GM19468 (cell line): Measurements from ENCODE around the gene SOX13.
"Not testable (repeated sequence)": the region's sequence is repeated elsewhere in the genome, so short reads cannot be mapped to it uniquely, and the experiment has no call there.

Source experiments
- ATAC-seq: cut with Tn5 transposase; IDR thresholded peaks from one replicate; pipeline ENCODE4 v1.9.1; 2021; ENCODE audit warnings: mild to moderate bottlenecking, moderate library complexity, moderate number of reproducible peaks; ENCODE audit not compliant: unreplicated experiment; ENCODE audit errors: extremely low read depth

SOX13 gene

GRCh38 chr1:204072931-204073836, at the start of gene SOX13:
Gene SOX13, plus strand, starts transcription at chr1:204073115. Its CDS starts 39,801 bp downstream, at chr1:204112916.
- no peak for ATAC-seq

- ATAC-seq: no peak
Measured at GRCh38 chr1:204025917-204026707, 46.8 kb upstream of the SOX13 start.

- ATAC-seq: no peak
Measured at GRCh38 chr1:204027446-204027845, 45.5 kb upstream of the SOX13 start.

GRCh38 chr1:204029016-204029415, 43.9 kb upstream of the SOX13 start:
- ATAC-seq: no peak

- no peak for ATAC-seq
Measured at GRCh38 chr1:204031098-204031710, 41.7 kb upstream of the SOX13 start.

- ATAC-seq: no peak
Measured at GRCh38 chr1:204032642-204033235, 40.2 kb upstream of the SOX13 start.

- ATAC-seq: no peak
Measured at GRCh38 chr1:204033306-204033705, 39.6 kb upstream of the SOX13 start.

GRCh38 chr1:204036882-204037655, 35.8 kb upstream of the SOX13 start:
- ATAC-seq: no peak

GRCh38 chr1:204041232-204041767, 31.6 kb upstream of the SOX13 start:
- no peak for ATAC-seq

GRCh38 chr1:204041803-204042505, 31.0 kb upstream of the SOX13 start:
- no peak for ATAC-seq

GRCh38 chr1:204042516-204042915, 30.4 kb upstream of the SOX13 start:
- ATAC-seq: no peak

GRCh38 chr1:204043680-204044079, 29.2 kb upstream of the SOX13 start:
- ATAC-seq: no peak

- ATAC-seq: no peak
Measured at GRCh38 chr1:204044448-204044847, 28.5 kb upstream of the SOX13 start.

GRCh38 chr1:204045430-204045829, 27.5 kb upstream of the SOX13 start:
- ATAC-seq: no peak

- no peak for ATAC-seq
Measured at GRCh38 chr1:204046346-204046745, 26.6 kb upstream of the SOX13 start.

GRCh38 chr1:204048796-204049195, 24.1 kb upstream of the SOX13 start:
- ATAC-seq: not testable (repeated sequence)

GRCh38 chr1:204051258-204051657, 21.7 kb upstream of the SOX13 start:
- ATAC-seq: no peak

GRCh38 chr1:204051718-204052117, 21.2 kb upstream of the SOX13 start:
- ATAC-seq: no peak

GRCh38 chr1:204053893-204054292, 19.0 kb upstream of the SOX13 start:
- ATAC-seq: no peak
